CD14-positive monocyte (primary cell): Measurements from ENCODE around the gene RASA2. TPM values are rescaled to one million over a fixed set of nuclear protein-coding genes. Genes with fewer than 3 reads are reported as not detected.

Experiments
- DNase-seq, 3 donors: peaks; one replicate each; pipeline ENCODE4 v3.0.0-alpha.2; 2011 to 2022
- H2AFZ ChIP-seq: 2 replicates; pipeline ENCODE4 v1.6.0; 2012; ENCODE audit warnings: mild to moderate bottlenecking, low read depth, low read length, inconsistent platforms; ENCODE audit not compliant: insufficient read depth, poor library complexity, severe bottlenecking
- H3K27ac ChIP-seq, 2 donors: 1 replicate in 1 of 2; 2 replicates in 1 of 2; pipeline ENCODE4 v1.5.1; 2012 to 2013; ENCODE audit warnings: low read length in 2 of 2, control low read depth in 1 of 2, inconsistent platforms in 1 of 2, low read depth in 1 of 2, mild to moderate bottlenecking in 1 of 2
- H3K27me3 ChIP-seq, 2 donors: one replicate each; pipeline versions ENCODE4 v1.6.0 to v1.6.1; 2011 to 2013; ENCODE audit warnings: low read length in 2 of 2; ENCODE audit not compliant: control insufficient read depth in 2 of 2, insufficient read depth in 2 of 2
- H3K36me3 ChIP-seq, 2 donors: replicated peaks in 1 of 2; 1 replicate in 1 of 2; 2 replicates in 1 of 2; pipeline versions ENCODE4 v1.5.1 to v1.6.1; 2012 to 2013; ENCODE audit warnings: low read length in 2 of 2, control low read depth in 1 of 2, inconsistent platforms in 1 of 2, mild to moderate bottlenecking in 1 of 2; ENCODE audit not compliant: insufficient read depth in 2 of 2, control insufficient read depth in 1 of 2
- H3K4me1 ChIP-seq, 2 donors: 1 replicate in 1 of 2; 2 replicates in 1 of 2; pipeline versions ENCODE4 v1.5.1 to v1.6.1; 2012 to 2013; ENCODE audit warnings: low read length in 2 of 2, control low read depth in 1 of 2, inconsistent platforms in 1 of 2, mild to moderate bottlenecking in 1 of 2, moderate library complexity in 1 of 2; ENCODE audit not compliant: insufficient read depth in 2 of 2, control insufficient read depth in 1 of 2
- H3K4me2 ChIP-seq: replicated peaks from 2 replicates; pipeline ENCODE3; 2012; ENCODE audit warnings: low read length, moderate library complexity, mild to moderate bottlenecking; ENCODE audit not compliant: poor library complexity, severe bottlenecking; ENCODE audit errors: extremely low read depth
- H3K4me3 ChIP-seq, 3 experiments: fragments of 200-600 bp in 1 of 3; sonication (generic) in 1 of 3; replicated peaks in 1 of 3; 1 replicate in 2 of 3; 2 replicates in 1 of 3; pipeline ENCODE4 v1.5.1; 2011 to 2013; ENCODE audit warnings: low read length in 3 of 3, mild to moderate bottlenecking in 3 of 3, control low read depth in 2 of 3, low read depth in 2 of 3, inconsistent platforms in 1 of 3, moderate library complexity in 1 of 3
- H3K79me2 ChIP-seq: 2 replicates; pipeline ENCODE4 v1.6.0; 2012; ENCODE audit warnings: mild to moderate bottlenecking, control low read depth, inconsistent platforms, low read length, moderate library complexity; ENCODE audit not compliant: insufficient read depth
- H3K9ac ChIP-seq: 2 replicates; pipeline ENCODE4 v1.6.0; 2017; ENCODE audit warnings: low read length, mild to moderate bottlenecking; ENCODE audit not compliant: insufficient read depth, poor library complexity, severe bottlenecking
- H3K9me3 ChIP-seq, 2 donors: replicated peaks in 1 of 2; 1 replicate in 1 of 2; 2 replicates in 1 of 2; pipeline versions ENCODE4 v1.5.1 to v1.6.1; 2012 to 2013; ENCODE audit warnings: low read length in 2 of 2, control low read depth in 1 of 2; ENCODE audit not compliant: control insufficient read depth in 1 of 2, insufficient read depth in 1 of 2
- H4K20me1 ChIP-seq: 2 replicates; pipeline ENCODE4 v1.6.0; 2012; ENCODE audit warnings: mild to moderate bottlenecking, low read length, control low read depth, moderate library complexity; ENCODE audit not compliant: insufficient read depth
- H3K27ac Mint-ChIP-seq, 7 donors: one replicate each; pipeline ENCODE4 v1.8.0; 2020; ENCODE audit warnings: mild to moderate bottlenecking in 7 of 7, mixed read lengths in 7 of 7, moderate library complexity in 6 of 7, inconsistent platforms in 2 of 7
- H3K27me3 Mint-ChIP-seq, 3 donors: one replicate each; pipeline ENCODE4 v1.8.0; 2021 to 2022; ENCODE audit warnings: low read depth in 3 of 3, mild to moderate bottlenecking in 3 of 3, mixed read lengths in 3 of 3, moderate library complexity in 3 of 3, inconsistent platforms in 1 of 3
- H3K36me3 Mint-ChIP-seq, 2 donors: one replicate each; pipeline ENCODE4 v1.8.0; 2020; ENCODE audit warnings: mixed read lengths in 2 of 2, inconsistent platforms in 1 of 2, mild to moderate bottlenecking in 1 of 2
- H3K4me1 Mint-ChIP-seq: one replicate; pipeline ENCODE4 v1.8.0; 2020; ENCODE audit warnings: mild to moderate bottlenecking, mixed read lengths
- H3K4me3 Mint-ChIP-seq, 2 donors: one replicate each; pipeline ENCODE4 v1.8.0; 2020; ENCODE audit warnings: mild to moderate bottlenecking in 2 of 2, mixed read lengths in 2 of 2, moderate library complexity in 1 of 2
- H3K9me3 Mint-ChIP-seq, 7 donors: one replicate each; pipeline ENCODE4 v1.8.0; 2020 to 2022; ENCODE audit warnings: mixed read lengths in 7 of 7, mild to moderate bottlenecking in 6 of 7, moderate library complexity in 6 of 7, inconsistent platforms in 2 of 7
- WGBS: methylation state at CpG from one replicate; pipeline ENCODE4 v1.1.5; 2013; ENCODE audit warnings: missing lambda C conversion rate; ENCODE audit not compliant: insufficient coverage; 5-methylcytosine and 5-hydroxymethylcytosine counted together
- intact Hi-C, 2 donors: fragments of 100-400 bp; cut with micrococcal nuclease; formaldehyde crosslinking; loops; one replicate each; pipeline versions ENCODE4 v1.15.0 to v1.15.1; 2023
- polyA plus RNA-seq, 3 donors: library from polyadenylated mRNA; depleted of rRNA in 1 of 3; unstranded in 2 of 3; stranded (reverse) in 1 of 3; fragments of 300-500 nt in 2 of 3; fragments of >200 nt in 1 of 3; fragmentation: Illumina TruSeq in 2 of 3; gene quantifications; 1 replicate in 2 of 3; 2 replicates in 1 of 3; pipeline ENCODE4 v1.2.3, GENCODE V29; 2012 to 2021
- TF ChIP-seq, protein P1 (sequence below): fragments of 200-600 bp; IDR thresholded peaks from one replicate; pipeline ENCODE4 v1.8.0; 2022; ENCODE audit warnings: antibody characterized with exemption, mild to moderate bottlenecking

RASA2 gene
- polyA plus RNA-seq, 3 donors, result 7.0 to 13.5 (median 8.8) TPM

- H4K20me1 ChIP-seq, result no peaks in the 10 kb centered on the region
- H3K4me3 ChIP-seq, result no peak overlapping the region
- no peak overlapping the region for H3K27ac ChIP-seq
- H3K36me3 ChIP-seq, result no peaks in the 10 kb centered on the region
- no peaks in the 10 kb centered on the region for H3K79me2 ChIP-seq
- intact Hi-C loops, result no loop called here
- H3K9me3 ChIP-seq, result peaks cover 0 to 3% of the 10 kb centered on the region in 2 donors
- Mint-ChIP-seq H3K27me3 (no peaks in the 10 kb centered on the region), H3K4me1 (peaks cover 23% of the 10 kb centered on the region), H3K9me3 (peaks cover 0 to 7% (median 5%) of the 10 kb centered on the region in 7 donors), H3K36me3 (peaks cover 0 to 3% of the 10 kb centered on the region in 2 donors), H3K27ac (no peak overlapping the region), H3K4me3 (no peak overlapping the region)
- 71% methylated on average over 1 of the region's 2 CpGs for WGBS
- peaks cover 4% of the 10 kb centered on the region in 2 donors for H3K4me1 ChIP-seq
- H3K27me3 ChIP-seq, result no peaks in the 10 kb centered on the region
- H3K9ac ChIP-seq, result no peak overlapping the region
- H2AFZ ChIP-seq, result no peak overlapping the region
- no peak for DNase-seq
- TF ChIP-seq, protein P1, sequence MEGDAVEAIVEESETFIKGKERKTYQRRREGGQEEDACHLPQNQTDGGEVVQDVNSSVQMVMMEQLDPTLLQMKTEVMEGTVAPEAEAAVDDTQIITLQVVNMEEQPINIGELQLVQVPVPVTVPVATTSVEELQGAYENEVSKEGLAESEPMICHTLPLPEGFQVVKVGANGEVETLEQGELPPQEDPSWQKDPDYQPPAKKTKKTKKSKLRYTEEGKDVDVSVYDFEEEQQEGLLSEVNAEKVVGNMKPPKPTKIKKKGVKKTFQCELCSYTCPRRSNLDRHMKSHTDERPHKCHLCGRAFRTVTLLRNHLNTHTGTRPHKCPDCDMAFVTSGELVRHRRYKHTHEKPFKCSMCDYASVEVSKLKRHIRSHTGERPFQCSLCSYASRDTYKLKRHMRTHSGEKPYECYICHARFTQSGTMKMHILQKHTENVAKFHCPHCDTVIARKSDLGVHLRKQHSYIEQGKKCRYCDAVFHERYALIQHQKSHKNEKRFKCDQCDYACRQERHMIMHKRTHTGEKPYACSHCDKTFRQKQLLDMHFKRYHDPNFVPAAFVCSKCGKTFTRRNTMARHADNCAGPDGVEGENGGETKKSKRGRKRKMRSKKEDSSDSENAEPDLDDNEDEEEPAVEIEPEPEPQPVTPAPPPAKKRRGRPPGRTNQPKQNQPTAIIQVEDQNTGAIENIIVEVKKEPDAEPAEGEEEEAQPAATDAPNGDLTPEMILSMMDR, result no peak
- no peak overlapping the region for H3K4me2 ChIP-seq
Measured at GRCh38 chr3:141651409-141651808, 164.6 kb downstream of the RASA2 start.

DNA sequence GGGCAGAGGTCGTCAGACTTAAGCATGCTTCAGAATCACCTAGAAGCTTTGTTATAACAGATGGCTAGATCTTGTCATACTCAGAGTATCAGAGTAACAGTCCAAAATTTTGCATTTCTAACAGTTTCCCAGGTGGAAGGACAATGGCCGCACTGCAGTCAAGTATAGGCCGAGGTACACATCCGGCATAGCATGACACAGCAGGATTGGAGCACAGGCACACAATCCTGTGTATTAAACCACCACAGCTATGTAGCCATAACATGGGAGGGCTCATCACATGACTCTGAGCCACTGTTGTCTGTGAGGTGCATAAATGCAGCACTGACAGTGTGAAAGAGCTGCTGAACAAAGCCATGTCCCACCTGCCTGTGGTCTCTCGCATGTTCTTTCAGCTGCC, 165.5 kb downstream of the RASA2 start:
- intact Hi-C loops, result no loop called here
- Histone ChIP-seq H3K4me1 (peaks cover 0 to 4% of the 10 kb centered on the region in 2 donors), H2AFZ (no peak overlapping the region), H3K27me3 (no peaks in the 10 kb centered on the region), H3K27ac (no peak overlapping the region), H3K79me2 (no peaks in the 10 kb centered on the region), H4K20me1 (no peaks in the 10 kb centered on the region), H3K9ac (no peak overlapping the region), H3K36me3 (no peaks in the 10 kb centered on the region), H3K9me3 (peaks cover 0 to 5% of the 10 kb centered on the region in 2 donors), H3K4me2 (no peak overlapping the region), H3K4me3 (no peak overlapping the region)
- DNase-seq, result no peak
- Mint-ChIP-seq H3K27me3 (peaks cover 0 to 2% (median 0%) of the 10 kb centered on the region in 3 donors), H3K9me3 (peaks cover 0 to 11% (median 6%) of the 10 kb centered on the region in 7 donors), H3K27ac (no peak overlapping the region), H3K4me3 (no peak overlapping the region), H3K4me1 (peaks cover 22% of the 10 kb centered on the region), H3K36me3 (peaks cover 0 to 3% of the 10 kb centered on the region in 2 donors)
- TF ChIP-seq, protein P1, result no peak
- WGBS, result 100% methylated on average over 1 of the region's 5 CpGs
